H1 (cell line): Measurements from ENCODE around the gene NPTXR. TPM values are rescaled to one million over a fixed set of nuclear protein-coding genes. Genes with fewer than 3 reads are reported as not detected.

Experiments used
- BRCA1 ChIP-seq: IDR thresholded peaks from 2 replicates; pipeline ENCODE4 v1.6.1; 2012; ENCODE audit warnings: low read depth, low read length, improper control_type of control experiment
- CREB1 ChIP-seq: IDR thresholded peaks from 2 replicates; pipeline ENCODE4 v1.6.1; 2012; ENCODE audit warnings: inconsistent platforms
- GTF2F1 ChIP-seq: IDR thresholded peaks from 2 replicates; pipeline ENCODE4 v1.6.1; 2012; ENCODE audit warnings: low read depth, low read length, improper control_type of control experiment, borderline replicate concordance
- KDM5A ChIP-seq: fragments of 200-600 bp; IDR thresholded peaks from 2 replicates; pipeline ENCODE4 v1.7.1; 2012; ENCODE audit warnings: mild to moderate bottlenecking, low read length, inconsistent platforms, mixed read lengths
- NANOG ChIP-seq: IDR thresholded peaks from 2 replicates; pipeline ENCODE4 v1.6.1; 2011; ENCODE audit warnings: low read length, low read depth, mild to moderate bottlenecking, inconsistent platforms; ENCODE audit not compliant: insufficient read depth, poor library complexity, severe bottlenecking
- NRF1 ChIP-seq: IDR thresholded peaks from 2 replicates; pipeline ENCODE4 v1.6.1; 2011; ENCODE audit warnings: mild to moderate bottlenecking, low read depth, low read length, improper control_type of control experiment
- POLR2AphosphoS5 ChIP-seq: IDR thresholded peaks from 2 replicates; pipeline ENCODE4 v1.6.1; 2011; ENCODE audit warnings: low read depth, low read length
- SUZ12 ChIP-seq: fragments of 200-600 bp; sonication (generic); IDR thresholded peaks from 2 replicates; pipeline ENCODE4 v1.6.1; 2012; ENCODE audit warnings: mild to moderate bottlenecking, inconsistent platforms, low read length, moderate library complexity, mixed read lengths
- TBP ChIP-seq: IDR thresholded peaks from 2 replicates; pipeline ENCODE4 v1.6.1; 2011; ENCODE audit warnings: low read depth, low read length, improper control_type of control experiment
- polyA plus RNA-seq, 7 experiments: library from polyadenylated mRNA; depleted of rRNA in 3 of 7; stranded (reverse) in 5 of 7; unstranded in 2 of 7; fragments of >200 nt in 5 of 7; fragments of 200-250 nt in 2 of 7; gene quantifications; 1 replicate in 5 of 7; 2 replicates in 1 of 7; 4 replicates in 1 of 7; pipeline versions ENCODE4 v1.2.1 to v1.2.3, GENCODE V29; 2011 to 2013; ENCODE audit warnings: missing spikeins in 2 of 7, mixed read lengths in 2 of 7
- total RNA-seq: library from RNA; stranded (reverse); fragmentation: NEBNext Ultra II Directional; extraction: Animal tissue kit (Norgen Biotek cat#: 25700); gene quantifications from 2 replicates; pipeline ENCODE4 v1.2.1, GENCODE V29; 2021

Gene NPTXR
- total and polyA plus RNA-seq, 2 of the 8 experiments (the other 6 are each of a cell fraction or from before 2014, with no cell fraction given), result 3.7 to 6.4 TPM

- TF ChIP-seq NANOG (no peak), GTF2F1 (no peak), POLR2AphosphoS5 (no peak), SUZ12 (no peak), TBP (no peak), NRF1 (no peak), KDM5A (no peak), CREB1 (no peak), BRCA1 (no peak)
Measured at GRCh38 chr22:38846412-38846811, 2.6 kb upstream of the NPTXR start (continued).
